Spleen (tissue), 7 donors: ENCODE data around the gene FAF1.

Source experiments
- POLR2A ChIP-seq, 3 donors: fragments of 450-650 bp; IDR thresholded peaks; one replicate each; pipeline ENCODE4 v1.5.1; 2017; ENCODE audit warnings: antibody characterized with exemption in 3 of 3, mild to moderate bottlenecking in 1 of 3
- POLR2AphosphoS5 ChIP-seq, 3 donors: sonication (generic); formaldehyde crosslinking; IDR thresholded peaks; one replicate each; pipeline ENCODE4 v1.5.1; 2017; ENCODE audit warnings: antibody characterized with exemption in 3 of 3
- TF ChIP-seq, protein P1 (sequence below), 11 experiments: fragments of 200-600 bp in 7 of 11; fragments of 450-650 bp in 4 of 11; sonication (generic) in 4 of 11; IDR thresholded peaks in 8 of 11; conservative IDR thresholded peaks in 3 of 11; 1 replicate in 7 of 11; 2 replicates in 4 of 11; pipeline versions ENCODE4 v1.4.0 to v1.8.0; 2016 to 2021; ENCODE audit warnings: antibody characterized with exemption in 11 of 11, inconsistent platforms in 4 of 11, mild to moderate bottlenecking in 1 of 11
- donor health status: DM: no; HTN: no; CAD: no; lungs with moderate emphysema.
- donor health status: DM: no; HTN: no; CAD: no.
- donor health status: DM: no; HTN: no; CAD: no.

- TF ChIP-seq, protein P1, sequence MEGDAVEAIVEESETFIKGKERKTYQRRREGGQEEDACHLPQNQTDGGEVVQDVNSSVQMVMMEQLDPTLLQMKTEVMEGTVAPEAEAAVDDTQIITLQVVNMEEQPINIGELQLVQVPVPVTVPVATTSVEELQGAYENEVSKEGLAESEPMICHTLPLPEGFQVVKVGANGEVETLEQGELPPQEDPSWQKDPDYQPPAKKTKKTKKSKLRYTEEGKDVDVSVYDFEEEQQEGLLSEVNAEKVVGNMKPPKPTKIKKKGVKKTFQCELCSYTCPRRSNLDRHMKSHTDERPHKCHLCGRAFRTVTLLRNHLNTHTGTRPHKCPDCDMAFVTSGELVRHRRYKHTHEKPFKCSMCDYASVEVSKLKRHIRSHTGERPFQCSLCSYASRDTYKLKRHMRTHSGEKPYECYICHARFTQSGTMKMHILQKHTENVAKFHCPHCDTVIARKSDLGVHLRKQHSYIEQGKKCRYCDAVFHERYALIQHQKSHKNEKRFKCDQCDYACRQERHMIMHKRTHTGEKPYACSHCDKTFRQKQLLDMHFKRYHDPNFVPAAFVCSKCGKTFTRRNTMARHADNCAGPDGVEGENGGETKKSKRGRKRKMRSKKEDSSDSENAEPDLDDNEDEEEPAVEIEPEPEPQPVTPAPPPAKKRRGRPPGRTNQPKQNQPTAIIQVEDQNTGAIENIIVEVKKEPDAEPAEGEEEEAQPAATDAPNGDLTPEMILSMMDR (IDR thresholded peaks at IDR 0.05 in 8 of 11, conservative IDR thresholded peaks at IDR 0.05 in 3 of 11) = no peak
- TF ChIP-seq POLR2A (IDR thresholded peaks at IDR 0.05) = no peak
- TF ChIP-seq POLR2AphosphoS5 (IDR thresholded peaks at IDR 0.05) = no peak
Measured at GRCh38 chr1:50452700-50453099, 507.4 kb downstream of the FAF1 start.
